Measurements from ENCODE around the gene CFAP210. TPM values are rescaled to one million over a fixed set of nuclear protein-coding genes. Genes with fewer than 3 reads are reported as not detected.

The CFAP210 gene
- total RNA-seq, 1 donor from 2014 or later: not detected

- intact Hi-C loops (cut with micrococcal nuclease): no loop called here
These were observed 17.8 kb downstream of the CFAP210 start for GRCh38 chr2:169676357-169676756.

- intact Hi-C loops (cut with micrococcal nuclease): no loop called here
These were observed 20.3 kb downstream of the CFAP210 start for GRCh38 chr2:169673921-169674320.

- intact Hi-C loops (cut with micrococcal nuclease): no loop called here
These were observed 21.1 kb downstream of the CFAP210 start for GRCh38 chr2:169673106-169673505.

GRCh38 chr2:169672406-169672805 lies 21.8 kb downstream of the CFAP210 start:
- intact Hi-C loops (cut with micrococcal nuclease): no loop called here

GRCh38 chr2:169670937-169671336 lies 23.3 kb downstream of the CFAP210 start:
- intact Hi-C loops (cut with micrococcal nuclease): no loop called here

GRCh38 chr2:169670215-169670651 lies 24.0 kb downstream of the CFAP210 start:
- intact Hi-C loops (cut with micrococcal nuclease): no loop called here

- intact Hi-C loops (cut with micrococcal nuclease): no loop called here
These were observed 26.6 kb downstream of the CFAP210 start for GRCh38 chr2:169667583-169667982.

GRCh38 chr2:169664978-169665930 lies 29.0 kb downstream of the CFAP210 start:
- intact Hi-C loops (cut with micrococcal nuclease): no loop called here

GRCh38 chr2:169664600-169664977 lies 29.6 kb downstream of the CFAP210 start:
- intact Hi-C loops (cut with micrococcal nuclease): no loop called here

- intact Hi-C loops (cut with micrococcal nuclease): no loop called here
These were observed 31.0 kb downstream of the CFAP210 start for GRCh38 chr2:169663247-169663646.

GRCh38 chr2:169662744-169663143 lies 31.5 kb downstream of the CFAP210 start:
- intact Hi-C loops (cut with micrococcal nuclease): no loop called here

- intact Hi-C loops (cut with micrococcal nuclease): no loop called here
These were observed 32.9 kb downstream of the CFAP210 start for GRCh38 chr2:169661265-169661664.

GRCh38 chr2:169659320-169659719 lies 34.9 kb downstream of the CFAP210 start:
- intact Hi-C loops (cut with micrococcal nuclease): no loop called here

GRCh38 chr2:169658877-169659276 lies 35.3 kb downstream of the CFAP210 start:
- intact Hi-C loops (cut with micrococcal nuclease): no loop called here

GRCh38 chr2:169656164-169656563 lies 38.0 kb downstream of the CFAP210 start:
- intact Hi-C loops (cut with micrococcal nuclease): no loop called here

GRCh38 chr2:169653636-169654035 lies 40.6 kb downstream of the CFAP210 start:
- intact Hi-C loops (cut with micrococcal nuclease): no loop called here

- intact Hi-C loops (cut with micrococcal nuclease): no loop called here
These were observed 44.9 kb downstream of the CFAP210 start for GRCh38 chr2:169649278-169649677.

GRCh38 chr2:169647496-169647895 lies 46.7 kb downstream of the CFAP210 start:
- intact Hi-C loops (cut with micrococcal nuclease): no loop called here

- intact Hi-C loops (cut with micrococcal nuclease): no loop called here
These were observed 50.0 kb downstream of the CFAP210 start for GRCh38 chr2:169644173-169644572.

- intact Hi-C loops (cut with micrococcal nuclease): no loop called here
These were observed 52.7 kb downstream of the CFAP210 start for GRCh38 chr2:169641464-169641863.

- intact Hi-C loops (cut with micrococcal nuclease): no loop called here
These were observed 54.1 kb downstream of the CFAP210 start for GRCh38 chr2:169640104-169640503.

GRCh38 chr2:169637620-169638019 lies 56.6 kb downstream of the CFAP210 start:
- intact Hi-C loops (cut with micrococcal nuclease): no loop called here

All from T-helper 2 cell treated with Interferon-gamma antibody and Interleukin-4, amounts not matched to agents 100 ng/mL and 5 ng/mL, for 36 hours (primary cell).